Fibroblast of gingiva (primary cell): ENCODE results near the gene KLHL29.

Experiments used
- DNase-seq: peaks from one replicate; pipeline ENCODE4 v3.0.0-alpha.2; 2011; ENCODE audit warnings: low read depth

Gene KLHL29

DNA sequence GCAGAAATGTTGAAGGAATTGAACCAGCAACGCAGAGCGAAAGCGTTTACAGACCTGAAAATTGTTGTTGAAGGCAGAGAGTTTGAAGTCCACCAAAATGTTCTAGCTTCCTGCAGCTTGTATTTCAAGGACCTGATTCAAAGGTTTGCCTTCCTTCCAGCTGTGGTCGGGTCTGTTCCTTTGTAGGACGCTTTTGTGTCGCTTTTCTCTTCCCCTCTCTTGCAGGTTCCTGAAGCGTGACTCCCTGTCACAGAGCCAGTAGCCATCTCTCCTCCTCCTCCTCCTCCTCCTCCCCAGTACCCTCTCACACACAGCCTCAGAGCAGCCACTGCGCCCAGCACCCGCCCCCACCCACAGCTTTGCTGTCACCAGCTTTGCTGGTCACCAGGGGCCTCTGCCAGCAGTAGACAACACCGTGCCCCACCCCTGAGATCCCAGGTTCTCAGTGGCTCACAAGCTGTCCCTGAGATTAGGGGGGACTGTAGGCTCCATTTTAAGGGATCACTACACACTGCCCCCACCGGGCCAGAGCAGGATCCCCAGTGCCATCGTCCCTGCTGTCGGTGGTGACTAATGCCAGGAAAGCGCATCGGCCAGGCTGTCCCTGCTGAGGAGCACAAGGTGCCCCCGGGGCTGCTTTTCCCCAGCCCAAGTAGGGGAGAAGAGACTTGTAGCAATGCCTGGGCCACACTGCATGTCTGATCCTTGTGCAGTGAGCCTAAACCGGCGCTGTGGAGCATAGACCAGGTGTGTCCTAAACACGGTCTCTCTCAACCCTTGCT is 299.6 kb downstream of the KLHL29 start:
- no peak for DNase-seq

GRCh38 chr2:23685181-23685580 is 300.2 kb downstream of the KLHL29 start:
- DNase-seq: no peak

- DNase-seq: no peak
These were observed 300.7 kb downstream of the KLHL29 start for GRCh38 chr2:23685706-23686105.

DNA sequence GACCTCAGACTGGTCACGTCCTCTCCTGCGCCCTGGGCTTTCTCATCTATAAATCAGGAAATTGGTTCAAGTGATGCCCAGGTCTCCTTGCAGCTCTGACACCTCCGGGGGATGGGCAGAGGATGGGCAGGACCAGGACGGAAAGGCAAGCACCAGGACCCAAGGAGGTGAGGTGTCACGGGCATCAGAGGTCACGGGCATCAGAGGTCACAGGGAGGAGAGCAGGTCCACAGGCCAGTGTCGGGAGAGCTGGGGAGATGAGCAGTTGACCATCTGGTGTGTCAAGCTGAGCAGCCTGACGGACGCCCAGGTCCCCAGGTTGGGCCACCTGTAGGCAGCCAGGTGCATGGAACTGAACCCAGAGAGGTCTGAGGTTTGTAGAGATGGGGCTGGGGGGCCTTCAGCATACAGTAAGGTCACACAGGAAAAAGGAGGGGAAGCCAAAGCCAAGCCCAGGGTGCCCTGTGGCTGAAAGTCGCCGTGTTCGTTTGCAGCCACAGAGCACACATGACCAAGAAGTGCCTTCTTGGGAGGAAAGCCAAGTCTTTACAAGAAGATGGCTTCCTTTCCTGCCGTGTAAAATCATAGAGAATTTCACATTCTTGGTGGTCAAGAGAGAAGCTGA is 301.5 kb downstream of the KLHL29 start:
- DNase-seq: no peak

GRCh38 chr2:23687214-23687613 is 302.2 kb downstream of the KLHL29 start:
- no peak for DNase-seq

GRCh38 chr2:23687713-23688112 is 302.7 kb downstream of the KLHL29 start:
- DNase-seq: no peak

- DNase-seq: no peak
These were observed 303.6 kb downstream of the KLHL29 start for GRCh38 chr2:23688486-23689130.

- DNase-seq: no peak
These were observed 304.2 kb downstream of the KLHL29 start for GRCh38 chr2:23689131-23689700.

DNA sequence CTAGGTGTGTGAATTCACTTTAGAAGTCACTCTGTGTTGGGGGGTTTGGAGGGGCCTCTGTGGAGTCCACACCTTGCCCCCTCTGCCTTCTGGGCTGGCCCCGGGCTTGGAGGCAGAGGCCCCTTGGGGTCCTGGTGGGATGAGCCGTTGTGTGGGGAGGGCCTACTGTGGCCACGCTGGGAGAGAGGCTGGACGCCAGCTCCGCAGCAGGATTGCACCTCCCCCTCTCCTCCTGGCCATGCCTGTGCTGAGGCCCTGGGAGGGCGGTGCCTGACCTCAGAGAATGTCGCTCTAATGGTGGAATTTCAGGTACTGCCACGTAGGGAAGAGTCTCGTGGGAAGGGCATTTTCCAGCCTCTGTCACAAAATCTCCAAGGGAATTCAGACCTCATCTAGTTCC is 304.9 kb downstream of the KLHL29 start:
- no peak for DNase-seq

DNA sequence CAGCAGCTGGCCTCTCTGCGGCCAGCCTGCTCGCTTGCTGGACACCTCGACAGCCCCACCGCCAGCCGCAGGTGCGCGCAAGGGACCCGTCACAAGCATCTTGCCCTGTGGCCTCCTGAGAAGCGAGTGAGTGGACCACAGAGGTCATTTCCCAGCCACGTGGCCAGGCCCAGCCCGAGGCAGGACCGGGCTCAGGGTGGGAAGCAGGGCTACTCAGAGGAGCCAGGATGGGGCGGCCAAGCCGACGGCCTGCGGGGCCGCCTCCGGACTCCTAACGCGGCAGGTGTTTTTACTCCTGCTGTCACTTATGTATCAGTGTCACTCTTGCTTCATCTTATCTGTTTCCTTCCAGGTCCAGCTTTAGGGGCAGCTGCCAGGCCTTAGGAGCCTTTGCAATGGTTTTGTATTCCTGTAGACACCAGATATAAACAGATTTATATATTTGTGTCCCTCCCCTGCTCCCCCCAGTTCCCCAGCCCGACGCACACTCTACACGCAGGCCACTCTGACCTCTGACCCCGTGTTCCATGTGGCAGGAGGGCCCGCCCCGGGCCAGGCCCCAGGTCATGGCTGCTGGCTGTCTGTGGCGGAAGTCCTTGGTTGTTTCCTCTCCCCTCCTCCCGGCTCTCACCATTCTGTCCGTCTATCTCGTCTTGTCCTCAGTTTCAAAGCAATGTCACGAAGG is 305.6 kb downstream of the KLHL29 start:
- no peak for DNase-seq

GRCh38 chr2:23691106-23691470 is 306.1 kb downstream of the KLHL29 start:
- no peak for DNase-seq

GRCh38 chr2:23691565-23691964 is 306.6 kb downstream of the KLHL29 start:
- no peak for DNase-seq

- no peak for DNase-seq
These were observed 307.3 kb downstream of the KLHL29 start for GRCh38 chr2:23692263-23692662.

GRCh38 chr2:23692851-23693605 is 308.0 kb downstream of the KLHL29 start:
- no peak for DNase-seq

DNA sequence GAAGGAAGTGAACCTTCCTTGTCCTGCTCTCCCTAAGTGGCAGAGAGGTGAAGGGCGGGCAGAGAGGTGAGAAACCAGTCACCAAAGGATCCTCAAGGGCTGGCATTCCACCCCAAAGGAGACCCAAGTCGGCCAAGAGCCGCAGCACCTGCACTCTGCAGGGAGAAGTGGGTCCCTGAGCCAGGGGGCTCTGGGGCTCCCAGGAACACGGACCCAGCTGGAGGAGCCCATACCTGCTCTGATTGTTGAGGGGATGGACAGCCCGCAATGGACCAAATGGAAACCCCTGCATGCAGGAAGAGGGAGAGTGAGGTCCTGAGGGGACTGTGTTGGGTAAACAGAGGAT is 308.6 kb downstream of the KLHL29 start:
- no peak for DNase-seq

GRCh38 chr2:23694058-23695045 is 309.4 kb downstream of the KLHL29 start:
- DNase-seq: no peak

- DNase-seq: no peak
These were observed 310.4 kb downstream of the KLHL29 start for GRCh38 chr2:23695214-23695889.

DNA sequence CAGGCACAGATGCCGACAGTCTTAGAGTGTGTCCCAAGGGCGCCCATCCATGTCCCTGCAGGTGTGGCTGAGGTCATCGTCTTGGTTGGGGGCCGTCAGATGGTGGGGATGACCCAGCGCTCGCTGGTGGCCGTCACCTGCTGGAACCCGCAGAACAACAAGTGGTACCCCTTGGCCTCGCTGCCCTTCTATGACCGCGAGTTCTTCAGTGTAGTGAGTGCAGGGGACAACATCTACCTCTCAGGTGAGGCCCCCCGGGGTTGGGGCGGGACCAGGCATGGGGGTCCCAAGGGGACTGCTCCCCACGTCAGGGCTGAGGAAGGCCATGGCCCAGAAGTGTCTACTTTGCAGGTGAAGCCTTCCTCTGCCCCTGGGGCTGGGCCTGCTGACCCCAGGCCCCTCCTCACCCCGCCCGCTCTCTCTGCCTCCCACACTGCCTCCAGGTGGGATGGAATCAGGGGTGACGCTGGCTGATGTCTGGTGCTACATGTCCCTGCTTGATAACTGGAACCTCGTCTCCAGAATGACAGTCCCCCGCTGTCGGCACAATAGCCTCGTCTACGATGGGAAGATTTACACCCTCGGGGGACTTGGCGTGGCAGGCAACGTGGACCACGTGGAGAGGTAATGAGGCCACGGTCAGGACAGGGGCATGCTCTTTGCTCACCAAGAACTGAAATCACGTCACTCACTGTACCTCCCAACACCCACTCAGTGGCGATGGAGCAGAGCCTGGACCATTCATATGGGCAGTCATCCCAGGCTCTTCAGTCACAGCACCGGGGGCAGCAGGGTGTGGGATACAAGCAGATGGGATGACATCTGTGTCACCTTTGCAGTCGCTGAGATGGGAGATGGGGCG is 311.1 kb downstream of the KLHL29 start:
- no peak for DNase-seq

DNA sequence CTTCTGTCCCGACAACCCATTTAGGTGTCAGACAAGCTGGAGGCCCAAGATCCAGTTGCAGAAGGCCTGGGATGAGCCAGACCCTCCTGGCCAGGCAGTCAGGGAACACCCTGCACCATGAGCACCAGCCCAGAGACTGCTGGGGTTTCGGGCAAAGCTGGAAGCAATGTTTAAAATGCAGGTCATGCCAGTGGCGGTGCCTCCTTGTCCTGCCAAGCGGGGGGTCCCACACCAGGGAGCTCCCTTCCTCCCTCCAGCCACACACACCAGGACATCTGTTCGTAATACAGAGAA is 311.7 kb downstream of the KLHL29 start:
- peak; percentile 45 for DNase-seq
